Measurements from ENCODE around the gene SLC25A26. TPM values are rescaled to one million over a fixed set of nuclear protein-coding genes. Genes with fewer than 3 reads are reported as not detected.
A peak's percentile ranks its signal among the peaks of the same experiment; 100 is the strongest.

Gene SLC25A26
- total RNA-seq, 2 donors from 2014 or later = 32.3 to 38.4 TPM

- Mint-ChIP-seq H3K27ac (peak overlapping the region; percentile 97), H3K4me3 (no peak overlapping the region), H3K4me1 (ENCODE audit: low read depth) (peaks cover 9% of the 10 kb centered on the region), H3K9me3 (no peaks in the 10 kb centered on the region), H3K27me3 (ENCODE audit: low read depth) (no peaks in the 10 kb centered on the region), H3K36me3 (ENCODE audit: insufficient read depth in 2 of 2) (peaks cover 8 to 28% of the 10 kb centered on the region in 2 donors)
- ATAC-seq (replicated peaks in 1 of 2) (peak in 1 of 2 donors; percentile 26), DNase-seq (no peak)
These were observed 157.0 kb downstream of the SLC25A26 start for GRCh38 chr3:66377800-66378199.

DNA sequence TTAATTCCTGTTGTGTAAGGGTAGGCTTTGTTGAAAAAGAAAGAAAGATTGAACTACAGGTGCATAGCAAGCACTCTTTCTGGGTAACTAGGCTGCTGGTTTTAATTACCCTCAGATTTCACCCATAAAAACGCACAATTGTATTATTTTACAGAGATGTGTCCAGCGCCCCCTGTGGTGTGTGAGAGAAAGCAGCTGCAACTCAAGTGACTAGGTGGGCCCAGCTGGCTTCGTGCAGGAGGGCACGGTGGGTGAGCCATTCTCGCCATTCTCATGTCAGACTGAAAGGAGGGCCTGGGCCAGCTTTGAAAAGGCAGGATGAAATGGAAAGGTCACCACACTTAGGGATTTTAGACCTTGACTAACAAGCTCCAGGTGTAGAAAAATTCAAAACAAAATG, 157.5 kb downstream of the SLC25A26 start:
- H3K9me3 Mint-ChIP-seq = no peaks in the 10 kb centered on the region
- no peaks in the 10 kb centered on the region for H3K27me3 Mint-ChIP-seq (ENCODE audit: low read depth)
- ATAC-seq (replicated peaks in 1 of 2) (peak; percentile 32 to 58), DNase-seq (peak; percentile 17 to 44)
- H3K4me1 Mint-ChIP-seq (ENCODE audit: low read depth) = peaks cover 9% of the 10 kb centered on the region
- no peak overlapping the region for H3K4me3 Mint-ChIP-seq
- peaks cover 8 to 31% of the 10 kb centered on the region in 2 donors for H3K36me3 Mint-ChIP-seq (ENCODE audit: insufficient read depth in 2 of 2)
- peak overlapping the region; percentile 97 for H3K27ac Mint-ChIP-seq

GRCh38 chr3:66379565-66379964, 158.8 kb downstream of the SLC25A26 start:
- DNase-seq (no peak), ATAC-seq (replicated peaks in 1 of 2) (no peak)
- H3K9me3 Mint-ChIP-seq = no peaks in the 10 kb centered on the region
- peaks cover 14 to 41% of the 10 kb centered on the region in 2 donors for H3K36me3 Mint-ChIP-seq (ENCODE audit: insufficient read depth in 2 of 2)
- peak overlapping the region; percentile 89 for H3K27ac Mint-ChIP-seq
- no peaks in the 10 kb centered on the region for H3K27me3 Mint-ChIP-seq (ENCODE audit: low read depth)
- peaks cover 9% of the 10 kb centered on the region for H3K4me1 Mint-ChIP-seq (ENCODE audit: low read depth)
- no peak overlapping the region for H3K4me3 Mint-ChIP-seq

DNA sequence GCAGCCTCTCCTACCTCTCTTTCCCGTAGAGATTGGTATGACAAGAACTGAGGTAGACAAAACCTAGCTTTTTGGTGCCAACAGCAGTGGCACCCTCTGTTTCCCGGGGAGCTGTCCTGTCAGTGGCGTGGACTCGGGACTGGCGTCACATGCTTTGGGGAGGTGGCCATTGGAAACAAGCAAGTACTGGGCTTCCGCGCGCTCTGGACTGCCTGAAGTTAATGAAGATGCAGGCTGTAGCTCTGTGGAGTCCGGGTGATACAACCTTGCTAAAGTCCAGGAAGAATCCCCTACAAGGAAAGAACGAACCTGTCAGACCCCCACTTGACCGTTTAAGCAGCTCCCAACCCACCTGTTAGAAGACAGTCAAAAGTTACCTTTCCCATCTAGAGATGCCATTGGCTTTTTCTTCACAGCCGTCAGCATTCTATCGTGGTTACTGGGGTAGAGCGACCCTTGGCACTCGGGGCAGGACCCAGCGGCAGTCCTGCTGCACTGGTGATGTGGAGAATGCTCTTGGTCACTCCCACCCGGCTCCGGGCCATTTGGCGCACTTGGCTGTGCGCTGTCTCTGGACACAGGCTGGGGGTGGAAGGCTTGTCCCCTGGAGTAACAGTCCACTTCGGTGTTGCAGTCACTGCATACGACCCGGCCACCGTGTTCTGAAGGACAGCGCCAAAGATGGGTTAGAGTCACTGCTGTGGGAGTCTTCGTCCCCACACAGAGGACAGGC, 159.6 kb downstream of the SLC25A26 start:
- Mint-ChIP-seq H3K27ac (no peak overlapping the region), H3K36me3 (ENCODE audit: insufficient read depth in 2 of 2) (peaks cover 16 to 42% of the 10 kb centered on the region in 2 donors), H3K4me1 (ENCODE audit: low read depth) (peaks cover 9% of the 10 kb centered on the region), H3K27me3 (ENCODE audit: low read depth) (no peaks in the 10 kb centered on the region), H3K9me3 (no peaks in the 10 kb centered on the region), H3K4me3 (no peak overlapping the region)
- ATAC-seq (replicated peaks in 1 of 2) (no peak), DNase-seq (no peak)

- ATAC-seq (replicated peaks in 1 of 2) = no peak
- H3K27ac Mint-ChIP-seq = no peak overlapping the region
- DNase-seq = no peak
- peaks cover 9% of the 10 kb centered on the region for H3K4me1 Mint-ChIP-seq (ENCODE audit: low read depth)
- peaks cover 16 to 45% of the 10 kb centered on the region in 2 donors for H3K36me3 Mint-ChIP-seq (ENCODE audit: insufficient read depth in 2 of 2)
- no peaks in the 10 kb centered on the region for H3K27me3 Mint-ChIP-seq (ENCODE audit: low read depth)
- H3K9me3 Mint-ChIP-seq = no peaks in the 10 kb centered on the region
- H3K4me3 Mint-ChIP-seq = no peak overlapping the region
These were observed 160.8 kb downstream of the SLC25A26 start for GRCh38 chr3:66381626-66382025.

DNA sequence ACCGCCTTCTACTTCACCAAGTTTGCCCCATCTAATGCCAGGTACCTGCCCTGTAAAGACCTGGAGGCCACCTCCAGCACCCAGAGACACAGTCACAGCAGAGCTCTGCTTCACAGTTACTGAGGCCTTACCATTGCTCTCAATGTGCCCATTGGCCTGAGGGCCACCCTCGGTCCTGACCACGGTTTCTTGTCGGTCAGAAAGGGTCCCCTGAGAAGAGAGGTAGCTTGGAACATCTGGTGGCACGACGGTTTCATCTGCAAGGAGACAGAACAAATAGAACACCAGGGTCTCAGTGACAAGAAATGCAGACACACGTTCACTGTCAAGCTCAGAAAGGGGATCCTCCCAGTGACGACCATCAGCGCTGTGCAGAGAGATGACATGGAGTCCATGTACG, 161.3 kb downstream of the SLC25A26 start:
- no peaks in the 10 kb centered on the region for H3K27me3 Mint-ChIP-seq (ENCODE audit: low read depth)
- H3K4me3 Mint-ChIP-seq = no peak overlapping the region
- H3K9me3 Mint-ChIP-seq = no peaks in the 10 kb centered on the region
- H3K4me1 Mint-ChIP-seq (ENCODE audit: low read depth) = peaks cover 9% of the 10 kb centered on the region
- H3K27ac Mint-ChIP-seq = peak overlapping the region; percentile 42
- DNase-seq = no peak
- no peak for ATAC-seq (replicated peaks in 1 of 2)
- peaks cover 18 to 46% of the 10 kb centered on the region in 2 donors for H3K36me3 Mint-ChIP-seq (ENCODE audit: insufficient read depth in 2 of 2)

DNA sequence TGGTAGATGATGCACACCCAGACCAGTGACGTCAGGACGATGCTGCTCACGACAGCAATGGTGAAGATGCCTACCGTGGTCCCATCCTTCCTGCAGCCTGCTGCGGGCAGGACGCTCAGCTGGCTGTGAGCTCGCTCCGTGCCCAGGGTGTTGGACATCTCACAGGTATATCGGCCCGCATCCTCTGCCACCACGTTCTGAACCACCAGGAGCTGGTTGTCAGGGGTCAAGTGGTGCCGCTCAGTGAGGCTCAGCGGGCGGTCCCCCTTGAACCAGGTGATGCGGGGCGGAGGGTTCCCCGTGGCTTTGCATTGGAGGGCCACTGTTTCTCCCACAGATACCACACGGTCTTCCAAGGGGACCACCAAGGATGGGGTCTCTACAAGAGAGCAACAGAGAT, 162.2 kb downstream of the SLC25A26 start:
- Mint-ChIP-seq H3K36me3 (ENCODE audit: insufficient read depth in 2 of 2) (peaks cover 18 to 44% of the 10 kb centered on the region in 2 donors), H3K9me3 (no peaks in the 10 kb centered on the region), H3K27ac (no peak overlapping the region), H3K4me1 (ENCODE audit: low read depth) (peaks cover 6% of the 10 kb centered on the region), H3K27me3 (ENCODE audit: low read depth) (no peaks in the 10 kb centered on the region), H3K4me3 (no peak overlapping the region)
- DNase-seq (no peak), ATAC-seq (replicated peaks in 1 of 2) (no peak)

GRCh38 chr3:66383998-66384745, 163.4 kb downstream of the SLC25A26 start:
- ATAC-seq (replicated peaks in 1 of 2) = no peak
- Mint-ChIP-seq H3K27me3 (ENCODE audit: low read depth) (no peaks in the 10 kb centered on the region), H3K27ac (peak overlapping the region; percentile 4), H3K9me3 (peaks cover 2 to 5% of the 10 kb centered on the region in 2 donors), H3K4me3 (no peak overlapping the region), H3K4me1 (ENCODE audit: low read depth) (peaks cover 6% of the 10 kb centered on the region), H3K36me3 (ENCODE audit: insufficient read depth in 2 of 2) (peaks cover 22 to 44% of the 10 kb centered on the region in 2 donors)
- DNase-seq = no peak

GRCh38 chr3:66385066-66385465, 164.3 kb downstream of the SLC25A26 start:
- Mint-ChIP-seq H3K9me3 (peaks cover 2 to 5% of the 10 kb centered on the region in 2 donors), H3K27ac (no peak overlapping the region), H3K36me3 (ENCODE audit: insufficient read depth in 2 of 2) (peaks cover 20 to 39% of the 10 kb centered on the region in 2 donors), H3K27me3 (ENCODE audit: low read depth) (no peaks in the 10 kb centered on the region), H3K4me3 (no peak overlapping the region), H3K4me1 (ENCODE audit: low read depth) (peaks cover 11% of the 10 kb centered on the region)
- ATAC-seq (replicated peaks in 1 of 2) (no peak), DNase-seq (no peak)

- Mint-ChIP-seq H3K27ac (peak overlapping the region; percentile 74), H3K27me3 (ENCODE audit: low read depth) (no peaks in the 10 kb centered on the region), H3K9me3 (peaks cover 2 to 5% of the 10 kb centered on the region in 2 donors), H3K36me3 (ENCODE audit: insufficient read depth in 2 of 2) (peaks cover 20 to 39% of the 10 kb centered on the region in 2 donors), H3K4me3 (no peak overlapping the region), H3K4me1 (ENCODE audit: low read depth) (peaks cover 11% of the 10 kb centered on the region)
- ATAC-seq (replicated peaks in 1 of 2) (no peak), DNase-seq (no peak)
These were observed 165.5 kb downstream of the SLC25A26 start for GRCh38 chr3:66386011-66386924.

DNA sequence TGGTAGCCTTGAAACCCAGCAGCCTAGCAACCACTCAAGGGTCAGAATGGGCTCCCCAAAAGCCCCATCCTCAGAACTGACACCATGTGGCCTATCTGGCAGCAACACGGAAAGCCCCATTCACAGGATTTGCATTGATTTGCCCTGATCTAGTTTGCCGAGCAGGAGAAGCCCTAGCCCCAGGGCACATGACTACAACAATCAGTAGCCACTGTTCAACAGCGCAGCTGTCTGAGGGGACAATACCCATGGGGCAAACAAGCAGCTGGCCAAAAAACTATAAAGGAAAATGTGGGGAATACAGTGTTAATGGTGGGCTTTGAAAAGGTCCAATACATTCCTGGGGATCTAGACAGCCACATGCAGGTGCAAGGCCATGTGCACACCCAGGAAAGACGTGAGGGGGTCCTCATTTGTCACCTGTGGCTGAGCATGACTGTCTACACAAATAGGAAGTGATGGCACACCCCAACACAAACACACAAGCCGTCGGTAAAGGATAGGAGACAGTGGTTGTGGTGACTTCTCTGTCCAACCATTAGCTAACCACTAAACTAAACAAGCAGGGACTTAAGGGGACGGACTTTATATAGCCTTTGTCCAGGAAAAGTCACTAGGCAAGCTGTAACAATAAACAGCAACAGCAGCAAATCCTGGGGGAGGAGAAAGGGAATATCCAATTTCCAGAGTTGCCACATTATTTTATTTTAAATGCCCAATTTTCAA, 166.3 kb downstream of the SLC25A26 start:
- Mint-ChIP-seq H3K36me3 (ENCODE audit: insufficient read depth in 2 of 2) (peaks cover 18 to 41% of the 10 kb centered on the region in 2 donors), H3K27me3 (ENCODE audit: low read depth) (no peaks in the 10 kb centered on the region), H3K4me1 (ENCODE audit: low read depth) (peaks cover 15% of the 10 kb centered on the region), H3K4me3 (no peak overlapping the region), H3K9me3 (peaks cover 2 to 5% of the 10 kb centered on the region in 2 donors), H3K27ac (peak overlapping the region; percentile 74)
- ATAC-seq (replicated peaks in 1 of 2) (no peak), DNase-seq (no peak)

- no peak for DNase-seq
- H3K27ac Mint-ChIP-seq = peak overlapping the region; percentile 80
- ATAC-seq (replicated peaks in 1 of 2) = no peak
- H3K4me1 Mint-ChIP-seq (ENCODE audit: low read depth) = peaks cover 39% of the 10 kb centered on the region
- peaks cover 16 to 22% of the 10 kb centered on the region in 2 donors for H3K36me3 Mint-ChIP-seq (ENCODE audit: insufficient read depth in 2 of 2)
- peak overlapping the region in 1 of 2 donors; percentile 29 for H3K4me3 Mint-ChIP-seq
- H3K9me3 Mint-ChIP-seq = peaks cover 2 to 5% of the 10 kb centered on the region in 2 donors
- no peaks in the 10 kb centered on the region for H3K27me3 Mint-ChIP-seq (ENCODE audit: low read depth)
These were observed 169.2 kb downstream of the SLC25A26 start for GRCh38 chr3:66390013-66390412.

Measured in activated T-cell treated with anti-CD3 and anti-CD28 coated beads, Interleukin-2, amount 50 U/mL, for 72 hours (primary cell).